IMR-90 (cell line): ENCODE data around the gene KLHL13. TPM values are rescaled to one million over a fixed set of nuclear protein-coding genes. Genes with fewer than 3 reads are reported as not detected.

Experiments used
- ATAC-seq: fragments of 200-7000 bp; cut with Tn5 transposase; 2 replicates; pipeline ENCODE4 v1.9.1; 2020; ENCODE audit warnings: low read depth, mild to moderate bottlenecking, moderate library complexity
- BruUV-seq: library from RNA; stranded (reverse); fragments of 400-500 nt; replicated peaks from 2 replicates; lab custom pipeline; 2021; lab: Mats Ljungman, UMichigan
- CTCF ChIA-PET: fragments of 300-600 bp; formaldehyde crosslinking; extraction: SDS; loops from one replicate; lab custom pipeline; 2021; ENCODE audit warnings: antibody characterized with exemption; lab: Yijun Ruan, JAX
- POLR2A ChIA-PET: fragments of 300-600 bp; sonication (Branson Sonifier 250); formaldehyde crosslinking; loops from one replicate; lab custom pipeline; 2022; ENCODE audit warnings: antibody characterized with exemption; ENCODE audit not compliant: unreplicated experiment; lab: Charles Lee
- DNase-seq: peaks from one replicate; pipeline ENCODE4 v3.0.0; 2013
- H2AFZ ChIP-seq: replicated peaks from 2 replicates; pipeline ENCODE3; 2013; ENCODE audit warnings: low read length, mild to moderate bottlenecking; ENCODE audit not compliant: poor library complexity
- H2AK5ac ChIP-seq: 2 replicates; pipeline ENCODE4 v1.6.1; 2013; ENCODE audit warnings: low read depth, low read length, inconsistent platforms
- H2AK9ac ChIP-seq: replicated peaks from 2 replicates; pipeline ENCODE3; 2013; ENCODE audit warnings: mild to moderate bottlenecking, low read depth, low read length, moderate library complexity; ENCODE audit not compliant: poor library complexity
- H2BK120ac ChIP-seq: 2 replicates; pipeline ENCODE4 v1.6.1; 2013; ENCODE audit warnings: low read depth, low read length, inconsistent platforms
- H2BK15ac ChIP-seq: 3 replicates; pipeline ENCODE4 v1.6.1; 2013; ENCODE audit warnings: low read depth, low read length, inconsistent platforms
- H2BK20ac ChIP-seq: 2 replicates; pipeline ENCODE4 v1.6.1; 2013; ENCODE audit warnings: low read depth, mild to moderate bottlenecking, inconsistent platforms, low read length, moderate library complexity
- H2BK5ac ChIP-seq: 2 replicates; pipeline ENCODE4 v1.6.1; 2013; ENCODE audit warnings: mild to moderate bottlenecking, low read depth, low read length, inconsistent platforms; ENCODE audit not compliant: poor library complexity, severe bottlenecking
- H3K14ac ChIP-seq: replicated peaks from 2 replicates; pipeline ENCODE4 v1.6.1; 2013; ENCODE audit warnings: low read depth, low read length, inconsistent platforms
- H3K18ac ChIP-seq: 2 replicates; pipeline ENCODE4 v1.6.1; 2013; ENCODE audit warnings: low read depth, low read length, control low read depth
- H3K23ac ChIP-seq: 2 replicates; pipeline ENCODE4 v1.6.1; 2013; ENCODE audit warnings: low read depth, low read length, inconsistent platforms
- H3K27ac ChIP-seq: 2 replicates; pipeline ENCODE4 v1.5.1; 2013; ENCODE audit warnings: mild to moderate bottlenecking, control low read depth, low read length; ENCODE audit not compliant: insufficient read depth
- H3K27me3 ChIP-seq: 2 replicates; pipeline ENCODE4 v1.6.1; 2013; ENCODE audit warnings: low read length; ENCODE audit not compliant: control insufficient read depth, insufficient read depth
- H3K36me3 ChIP-seq: 2 replicates; pipeline ENCODE4 v1.6.1; 2013; ENCODE audit warnings: low read length, mixed read lengths; ENCODE audit not compliant: control insufficient read depth, insufficient read depth
- H3K4ac ChIP-seq: 2 replicates; pipeline ENCODE4 v1.6.1; 2013; ENCODE audit warnings: low read depth, low read length, inconsistent platforms
- H3K4me1 ChIP-seq: 2 replicates; pipeline ENCODE4 v1.6.1; 2013; ENCODE audit warnings: low read length, mixed read lengths; ENCODE audit not compliant: control insufficient read depth, insufficient read depth
- H3K4me2 ChIP-seq: 2 replicates; pipeline ENCODE4 v1.6.1; 2013; ENCODE audit warnings: low read depth, mild to moderate bottlenecking, control low read depth, low read length, moderate library complexity
- H3K4me3 ChIP-seq: 2 replicates; pipeline ENCODE4 v1.5.1; 2013; ENCODE audit warnings: low read depth, mild to moderate bottlenecking, control low read depth, low read length, moderate library complexity; ENCODE audit not compliant: insufficient read depth
- H3K56ac ChIP-seq: 2 replicates; pipeline ENCODE4 v1.6.1; 2013; ENCODE audit warnings: low read length, inconsistent platforms; ENCODE audit not compliant: insufficient read depth; ENCODE audit errors: extremely low read depth
- H3K79me1 ChIP-seq, 2 experiments: 2 replicates each; pipeline ENCODE4 v1.6.1; 2013; ENCODE audit warnings: low read length in 2 of 2, inconsistent platforms in 1 of 2, low read depth in 1 of 2
- H3K9ac ChIP-seq: 2 replicates; pipeline ENCODE4 v1.6.1; 2013; ENCODE audit warnings: low read depth, low read length, control low read depth
- H3K9me1 ChIP-seq: 2 replicates; pipeline ENCODE4 v1.6.1; 2013; ENCODE audit warnings: low read length, inconsistent platforms; ENCODE audit not compliant: insufficient read depth
- H3K9me3 ChIP-seq: 2 replicates; pipeline ENCODE4 v1.6.1; 2013; ENCODE audit warnings: low read length; ENCODE audit not compliant: control insufficient read depth, insufficient read depth
- H4K20me1 ChIP-seq: 2 replicates; pipeline ENCODE4 v1.6.1; 2013; ENCODE audit warnings: low read length, inconsistent platforms; ENCODE audit not compliant: insufficient read depth
- H4K5ac ChIP-seq: 2 replicates; pipeline ENCODE4 v1.6.1; 2013; ENCODE audit warnings: mild to moderate bottlenecking, low read depth, low read length, control low read depth
- H4K8ac ChIP-seq, 2 experiments: 2 replicates each; pipeline ENCODE4 v1.6.1; 2013; ENCODE audit warnings: low read depth in 2 of 2, low read length in 2 of 2, control low read depth in 1 of 2, inconsistent platforms in 1 of 2
- H4K91ac ChIP-seq: 2 replicates; pipeline ENCODE4 v1.6.1; 2013; ENCODE audit warnings: low read depth, low read length, inconsistent platforms; ENCODE audit not compliant: insufficient read depth
- CEBPB ChIP-seq: IDR thresholded peaks from 2 replicates; pipeline ENCODE4 v1.6.1; 2012; ENCODE audit warnings: low read depth, low read length, improper control_type of control experiment
- CTCF ChIP-seq: conservative IDR thresholded peaks from 2 replicates; pipeline ENCODE4 v1.5.1; 2012; ENCODE audit warnings: mild to moderate bottlenecking, low read depth, low read length, improper control_type of control experiment
- WGBS, 2 experiments: methylation state at CpG; one replicate each; pipeline versions ENCODE4 v1.1.5 to v1.1.7; 2013; ENCODE audit warnings: missing lambda C conversion rate in 2 of 2; ENCODE audit not compliant: insufficient read length in 1 of 2; ENCODE audit errors: extremely low coverage in 2 of 2; 5-methylcytosine and 5-hydroxymethylcytosine counted together
- dilution Hi-C: fragments of 300-500 bp; cut with HindIII; formaldehyde crosslinking; loops from one replicate; pipeline ENCODE4 v1.14.3; 2018; ENCODE audit warnings: low sequenced_read_pairs; ENCODE audit not compliant: unreplicated experiment
- in situ Hi-C: fragments of 300-500 bp; cut with MboI; formaldehyde crosslinking; loops from 3 replicates; pipeline ENCODE4 v1.14.3; 2019; ENCODE audit warnings: low sequenced_read_pairs, inconsistent platforms, mixed read lengths
- intact Hi-C: fragments of 100-400 bp; cut with micrococcal nuclease; formaldehyde crosslinking; loops from 2 replicates; pipeline ENCODE4 v1.10.0; 2022
- polyA plus RNA-seq, 3 experiments: library from polyadenylated mRNA; depleted of rRNA; stranded (reverse); fragments of >200 nt; gene quantifications; 2 replicates each; pipeline ENCODE4 v1.2.3, GENCODE V29; 2012; ENCODE audit warnings: low replicate concordance in 1 of 3
- total RNA-seq: library from RNA; depleted of rRNA; stranded (reverse); fragments of >200 nt; gene quantifications from 2 replicates; pipeline ENCODE4 v1.2.3, GENCODE V29; 2012

KLHL13 gene
- total and polyA plus RNA-seq, 2 of the 4 experiments (the other 2 are of a cell fraction), result 4.0 to 12.5 TPM

DNA sequence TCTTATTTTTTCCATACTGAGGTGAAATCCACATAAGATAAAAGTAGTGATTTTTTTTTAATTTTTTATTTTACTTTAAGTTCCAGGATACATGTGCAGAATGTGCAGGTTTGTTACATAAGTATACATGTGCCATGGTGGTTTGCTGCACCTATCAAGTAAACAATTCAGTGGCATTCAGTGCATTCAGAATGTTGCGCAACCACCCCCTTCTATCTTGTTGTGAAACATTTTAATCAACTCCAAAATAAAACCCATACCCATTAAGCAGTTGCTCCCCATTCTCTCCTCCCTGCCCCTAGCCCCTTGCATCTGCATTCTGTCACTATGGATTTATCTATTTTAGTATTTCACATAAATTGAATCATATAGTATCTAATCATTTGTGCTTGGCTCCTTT lies 121.2 kb downstream of the KLHL13 start:
- ChIA-PET POLR2A (no interaction called here), CTCF (no interaction called here)
- BruUV-seq, result no TSS peak
- Histone ChIP-seq H2AK5ac (no peak overlapping the region), H3K9me1 (no peaks in the 10 kb centered on the region), H2BK120ac (no peak overlapping the region), H3K9me3 (no peaks in the 10 kb centered on the region), H3K4me1 (0 out of 2 replicates have a peak, but pooled peaks cover 2% of the 10 kb centered on the region), H3K4me2 (no peak overlapping the region), H3K56ac (no peak overlapping the region), H3K79me1 (no peaks in the 10 kb centered on the region), H3K27ac (no peak overlapping the region), H4K91ac (no peak overlapping the region), H3K4ac (no peak overlapping the region), H3K9ac (no peak overlapping the region), H2AFZ (no peak overlapping the region), H2BK15ac (no peak overlapping the region), H3K36me3 (no peaks in the 10 kb centered on the region), H2BK20ac (no peak overlapping the region), H3K18ac (no peak overlapping the region), H4K8ac (no peak overlapping the region), H3K27me3 (no peaks in the 10 kb centered on the region), H2AK9ac (no peak overlapping the region), H3K4me3 (no peak overlapping the region), H3K14ac (no peak overlapping the region), H4K20me1 (no peaks in the 10 kb centered on the region), H3K23ac (no peak overlapping the region), H2BK5ac (no peak overlapping the region), H4K5ac (no peak overlapping the region)
- TF ChIP-seq CTCF (no peak), CEBPB (peak; percentile 92)
- dilution Hi-C loops, result no loop called here
- ATAC-seq, result no peak
- WGBS, 2 experiments, result no CpG with 5 or more reads among the region's 1 CpG
- intact Hi-C loops, result loop anchor here (5.0 kb wide), 1 partner anchor 122 kb away; the partner anchor contains the start of gene KLHL13
- in situ Hi-C loops, result loop anchor here (10.0 kb wide), 1 partner anchor 259 kb away; no protein-coding TSS in a partner anchor
- no peak for DNase-seq
